Measurements from ENCODE around the gene L3MBTL3. TPM values are rescaled to one million over a fixed set of nuclear protein-coding genes. Genes with fewer than 3 reads are reported as not detected.

L3MBTL3 gene
- total RNA-seq, 1 experiment from 2014 or later, result 31.5 TPM

Other genes starting within 250 kb of the L3MBTL3 start
- gene TMEM244, start 157.3 kb upstream of the L3MBTL3 start, total RNA-seq (2021; ENCODE audit: unreplicated experiment), result not detected
- gene SAMD3, start 204.4 kb downstream of the L3MBTL3 start, total RNA-seq (2021; ENCODE audit: unreplicated experiment), result 7.5 TPM

All from HCT116 (cell line).